OCI-LY7 (cell line): ENCODE results near the gene BCKDHB.

Source experiments
- EZH2phosphoT487 ChIP-seq: fragments of 200-600 bp; sonication (generic); IDR thresholded peaks from 2 replicates; pipeline ENCODE4 v1.6.1; 2018; ENCODE audit warnings: low read depth, borderline replicate concordance, mild to moderate bottlenecking, mixed run types, antibody characterized with exemption, low read length, moderate library complexity, mixed read lengths
- TF ChIP-seq, protein P1 (sequence below): fragments of 200-600 bp; sonication (generic); conservative IDR thresholded peaks from 2 replicates; pipeline ENCODE4 v1.5.1; 2014; ENCODE audit warnings: mild to moderate bottlenecking, antibody characterized with exemption, low read length, moderate library complexity, mixed read lengths

DNA sequence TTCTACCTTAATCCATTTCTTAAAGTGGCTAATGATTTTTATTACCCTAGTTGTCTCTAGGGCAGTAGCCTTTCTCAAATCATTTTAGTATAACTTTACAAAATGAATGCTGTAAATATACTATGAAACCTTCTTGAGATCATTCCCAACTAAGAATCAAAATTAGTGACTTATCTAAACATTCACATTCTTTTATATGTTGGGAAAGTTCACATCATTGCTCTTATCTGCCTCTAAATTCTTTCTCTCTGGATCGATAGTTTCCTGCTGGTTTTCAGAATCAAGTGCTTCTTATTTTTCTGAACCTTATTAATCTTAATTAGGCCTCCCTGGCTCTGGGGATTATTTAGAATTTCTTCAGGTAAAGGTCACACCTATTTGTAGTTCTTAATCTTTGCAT lies 126.8 kb downstream of the BCKDHB start:
- no peak for TF ChIP-seq EZH2phosphoT487
- TF ChIP-seq, protein P1, sequence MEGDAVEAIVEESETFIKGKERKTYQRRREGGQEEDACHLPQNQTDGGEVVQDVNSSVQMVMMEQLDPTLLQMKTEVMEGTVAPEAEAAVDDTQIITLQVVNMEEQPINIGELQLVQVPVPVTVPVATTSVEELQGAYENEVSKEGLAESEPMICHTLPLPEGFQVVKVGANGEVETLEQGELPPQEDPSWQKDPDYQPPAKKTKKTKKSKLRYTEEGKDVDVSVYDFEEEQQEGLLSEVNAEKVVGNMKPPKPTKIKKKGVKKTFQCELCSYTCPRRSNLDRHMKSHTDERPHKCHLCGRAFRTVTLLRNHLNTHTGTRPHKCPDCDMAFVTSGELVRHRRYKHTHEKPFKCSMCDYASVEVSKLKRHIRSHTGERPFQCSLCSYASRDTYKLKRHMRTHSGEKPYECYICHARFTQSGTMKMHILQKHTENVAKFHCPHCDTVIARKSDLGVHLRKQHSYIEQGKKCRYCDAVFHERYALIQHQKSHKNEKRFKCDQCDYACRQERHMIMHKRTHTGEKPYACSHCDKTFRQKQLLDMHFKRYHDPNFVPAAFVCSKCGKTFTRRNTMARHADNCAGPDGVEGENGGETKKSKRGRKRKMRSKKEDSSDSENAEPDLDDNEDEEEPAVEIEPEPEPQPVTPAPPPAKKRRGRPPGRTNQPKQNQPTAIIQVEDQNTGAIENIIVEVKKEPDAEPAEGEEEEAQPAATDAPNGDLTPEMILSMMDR = no peak
